Measurements from ENCODE around the gene HEXIM2. TPM values are rescaled to one million over a fixed set of nuclear protein-coding genes. Genes with fewer than 3 reads are reported as not detected.

The HEXIM2 gene
- total and polyA plus RNA-seq, 2 of the 13 experiments (the other 11 are each of a cell fraction or from before 2014, with no cell fraction given), result 27.1 to 32.4 TPM

- TF ChIP-seq NCOA2 (CRISPR knock-in tag; IDR thresholded peaks at IDR 0.05) (peak; percentile 48), CAMTA2 (CRISPR knock-in tag; IDR thresholded peaks at IDR 0.05; ENCODE audit: borderline replicate concordance) (no peak), GPBP1L1 (CRISPR knock-in tag; IDR thresholded peaks at IDR 0.05) (no peak), ZNF589 (CRISPR knock-in tag; conservative IDR thresholded peaks at IDR 0.05) (peak; percentile 57; the same call in 1 of the 2 replicates), MAFG (CRISPR knock-in tag; IDR thresholded peaks at IDR 0.05) (no peak), TFE3 (CRISPR knock-in tag; IDR thresholded peaks at IDR 0.05) (no peak; the same call in 1 of the 2 replicates), FOSL2 (CRISPR knock-in tag; IDR thresholded peaks at IDR 0.05) (peak; percentile 52), HINFP (CRISPR knock-in tag; IDR thresholded peaks at IDR 0.05; ENCODE audit: low read depth) (peak; percentile 72), ISL2 (CRISPR knock-in tag; IDR thresholded peaks at IDR 0.05) (peak; percentile 39), KLF12 (CRISPR knock-in tag; IDR thresholded peaks at IDR 0.05; ENCODE audit: borderline replicate concordance) (peak; percentile 92), MED13 (CRISPR knock-in tag; IDR thresholded peaks at IDR 0.05) (peak; percentile 64)
- TF ChIP-seq, protein P1, sequence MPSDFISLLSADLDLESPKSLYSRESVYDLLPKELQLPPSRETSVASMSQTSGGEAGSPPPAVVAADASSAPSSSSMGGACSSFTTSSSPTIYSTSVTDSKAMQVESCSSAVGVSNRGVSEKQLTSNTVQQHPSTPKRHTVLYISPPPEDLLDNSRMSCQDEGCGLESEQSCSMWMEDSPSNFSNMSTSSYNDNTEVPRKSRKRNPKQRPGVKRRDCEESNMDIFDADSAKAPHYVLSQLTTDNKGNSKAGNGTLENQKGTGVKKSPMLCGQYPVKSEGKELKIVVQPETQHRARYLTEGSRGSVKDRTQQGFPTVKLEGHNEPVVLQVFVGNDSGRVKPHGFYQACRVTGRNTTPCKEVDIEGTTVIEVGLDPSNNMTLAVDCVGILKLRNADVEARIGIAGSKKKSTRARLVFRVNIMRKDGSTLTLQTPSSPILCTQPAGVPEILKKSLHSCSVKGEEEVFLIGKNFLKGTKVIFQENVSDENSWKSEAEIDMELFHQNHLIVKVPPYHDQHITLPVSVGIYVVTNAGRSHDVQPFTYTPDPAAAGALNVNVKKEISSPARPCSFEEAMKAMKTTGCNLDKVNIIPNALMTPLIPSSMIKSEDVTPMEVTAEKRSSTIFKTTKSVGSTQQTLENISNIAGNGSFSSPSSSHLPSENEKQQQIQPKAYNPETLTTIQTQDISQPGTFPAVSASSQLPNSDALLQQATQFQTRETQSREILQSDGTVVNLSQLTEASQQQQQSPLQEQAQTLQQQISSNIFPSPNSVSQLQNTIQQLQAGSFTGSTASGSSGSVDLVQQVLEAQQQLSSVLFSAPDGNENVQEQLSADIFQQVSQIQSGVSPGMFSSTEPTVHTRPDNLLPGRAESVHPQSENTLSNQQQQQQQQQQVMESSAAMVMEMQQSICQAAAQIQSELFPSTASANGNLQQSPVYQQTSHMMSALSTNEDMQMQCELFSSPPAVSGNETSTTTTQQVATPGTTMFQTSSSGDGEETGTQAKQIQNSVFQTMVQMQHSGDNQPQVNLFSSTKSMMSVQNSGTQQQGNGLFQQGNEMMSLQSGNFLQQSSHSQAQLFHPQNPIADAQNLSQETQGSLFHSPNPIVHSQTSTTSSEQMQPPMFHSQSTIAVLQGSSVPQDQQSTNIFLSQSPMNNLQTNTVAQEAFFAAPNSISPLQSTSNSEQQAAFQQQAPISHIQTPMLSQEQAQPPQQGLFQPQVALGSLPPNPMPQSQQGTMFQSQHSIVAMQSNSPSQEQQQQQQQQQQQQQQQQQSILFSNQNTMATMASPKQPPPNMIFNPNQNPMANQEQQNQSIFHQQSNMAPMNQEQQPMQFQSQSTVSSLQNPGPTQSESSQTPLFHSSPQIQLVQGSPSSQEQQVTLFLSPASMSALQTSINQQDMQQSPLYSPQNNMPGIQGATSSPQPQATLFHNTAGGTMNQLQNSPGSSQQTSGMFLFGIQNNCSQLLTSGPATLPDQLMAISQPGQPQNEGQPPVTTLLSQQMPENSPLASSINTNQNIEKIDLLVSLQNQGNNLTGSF (CRISPR knock-in tag; IDR thresholded peaks at IDR 0.05), result 0 out of 2 replicates have a peak, but pooled peaks have one; percentile 22
- TF ChIP-seq, protein P2, sequence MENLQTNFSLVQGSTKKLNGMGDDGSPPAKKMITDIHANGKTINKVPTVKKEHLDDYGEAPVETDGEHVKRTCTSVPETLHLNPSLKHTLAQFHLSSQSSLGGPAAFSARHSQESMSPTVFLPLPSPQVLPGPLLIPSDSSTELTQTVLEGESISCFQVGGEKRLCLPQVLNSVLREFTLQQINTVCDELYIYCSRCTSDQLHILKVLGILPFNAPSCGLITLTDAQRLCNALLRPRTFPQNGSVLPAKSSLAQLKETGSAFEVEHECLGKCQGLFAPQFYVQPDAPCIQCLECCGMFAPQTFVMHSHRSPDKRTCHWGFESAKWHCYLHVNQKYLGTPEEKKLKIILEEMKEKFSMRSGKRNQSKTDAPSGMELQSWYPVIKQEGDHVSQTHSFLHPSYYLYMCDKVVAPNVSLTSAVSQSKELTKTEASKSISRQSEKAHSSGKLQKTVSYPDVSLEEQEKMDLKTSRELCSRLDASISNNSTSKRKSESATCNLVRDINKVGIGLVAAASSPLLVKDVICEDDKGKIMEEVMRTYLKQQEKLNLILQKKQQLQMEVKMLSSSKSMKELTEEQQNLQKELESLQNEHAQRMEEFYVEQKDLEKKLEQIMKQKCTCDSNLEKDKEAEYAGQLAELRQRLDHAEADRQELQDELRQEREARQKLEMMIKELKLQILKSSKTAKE (CRISPR knock-in tag; IDR thresholded peaks at IDR 0.05; ENCODE audit: borderline replicate concordance), result no peak
- TF ChIP-seq, protein P3, sequence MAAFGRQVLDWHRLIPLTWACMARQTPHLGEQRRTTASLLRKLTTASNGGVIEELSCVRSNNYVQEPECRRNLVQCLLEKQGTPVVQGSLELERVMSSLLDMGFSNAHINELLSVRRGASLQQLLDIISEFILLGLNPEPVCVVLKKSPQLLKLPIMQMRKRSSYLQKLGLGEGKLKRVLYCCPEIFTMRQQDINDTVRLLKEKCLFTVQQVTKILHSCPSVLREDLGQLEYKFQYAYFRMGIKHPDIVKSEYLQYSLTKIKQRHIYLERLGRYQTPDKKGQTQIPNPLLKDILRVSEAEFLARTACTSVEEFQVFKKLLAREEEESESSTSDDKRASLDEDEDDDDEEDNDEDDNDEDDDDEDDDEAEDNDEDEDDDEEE (CRISPR knock-in tag; IDR thresholded peaks at IDR 0.05), result peak; percentile 72; the same call in 1 of the 2 replicates
These were observed at the start of gene HEXIM2 (continued) for GRCh38 chr17:45161288-45162024.
